Naive B cell (primary cell): ENCODE results near the gene AGAP1. TPM values are rescaled to one million over a fixed set of nuclear protein-coding genes. Genes with fewer than 3 reads are reported as not detected.

ENCODE experiments used
- ATAC-seq, 2 donors: fragments of 150-1000 bp; cut with Tn5 transposase; 2 replicates each; pipeline ENCODE4 v1.10.0; 2021; ENCODE audit warnings: low read depth in 2 of 2, mild to moderate bottlenecking in 2 of 2, moderate library complexity in 2 of 2
- DNase-seq: peaks from one replicate; pipeline ENCODE4 v3.0.0; 2022
- H3K27ac Mint-ChIP-seq, 6 donors: one replicate each; pipeline ENCODE4 v1.8.0; 2020 to 2022; ENCODE audit warnings: mild to moderate bottlenecking in 6 of 6, mixed read lengths in 6 of 6, moderate library complexity in 5 of 6, inconsistent platforms in 2 of 6
- H3K27me3 Mint-ChIP-seq, 3 donors: one replicate each; pipeline ENCODE4 v1.8.0; 2021 to 2022; ENCODE audit warnings: mixed read lengths in 3 of 3, mild to moderate bottlenecking in 1 of 3
- H3K36me3 Mint-ChIP-seq, 2 donors: one replicate each; pipeline ENCODE4 v1.8.0; 2020 to 2022; ENCODE audit warnings: mixed read lengths in 2 of 2, inconsistent platforms in 1 of 2, mild to moderate bottlenecking in 1 of 2
- H3K4me1 Mint-ChIP-seq, 3 donors: one replicate each; pipeline ENCODE4 v1.8.0; 2020 to 2022; ENCODE audit warnings: mixed read lengths in 3 of 3, inconsistent platforms in 1 of 3, mild to moderate bottlenecking in 1 of 3, moderate library complexity in 1 of 3
- H3K4me3 Mint-ChIP-seq, 8 donors: one replicate each; pipeline ENCODE4 v1.8.0; 2020 to 2022; ENCODE audit warnings: mild to moderate bottlenecking in 8 of 8, mixed read lengths in 8 of 8, moderate library complexity in 8 of 8, inconsistent platforms in 2 of 8
- H3K9me3 Mint-ChIP-seq, 7 donors: one replicate each; pipeline ENCODE4 v1.8.0; 2020 to 2022; ENCODE audit warnings: mixed read lengths in 7 of 7, mild to moderate bottlenecking in 5 of 7, inconsistent platforms in 2 of 7, moderate library complexity in 1 of 7
- polyA plus RNA-seq, 6 donors: library from polyadenylated mRNA; unstranded; fragments of 300-500 nt; fragmentation: Illumina TruSeq; gene quantifications; one replicate each; pipeline ENCODE4 v1.2.3, GENCODE V29; 2021; ENCODE audit warnings: low read depth in 6 of 6

Gene AGAP1
- polyA plus RNA-seq, 6 donors from 2014 or later, result not detected

- Mint-ChIP-seq H3K4me3 (no peak overlapping the region), H3K27me3 (peaks cover 3 to 30% (median 20%) of the 10 kb centered on the region in 3 donors), H3K4me1 (no peaks in the 10 kb centered on the region), H3K27ac (peak overlapping the region in 1 of 6 donors; percentile 15), H3K36me3 (no peaks in the 10 kb centered on the region), H3K9me3 (peaks cover 0 to 7% (median 2%) of the 10 kb centered on the region in 7 donors)
- no peak for ATAC-seq
- DNase-seq, result no peak
These were observed 24.7 kb upstream of the AGAP1 start for GRCh38 chr2:235468978-235469655.

DNA sequence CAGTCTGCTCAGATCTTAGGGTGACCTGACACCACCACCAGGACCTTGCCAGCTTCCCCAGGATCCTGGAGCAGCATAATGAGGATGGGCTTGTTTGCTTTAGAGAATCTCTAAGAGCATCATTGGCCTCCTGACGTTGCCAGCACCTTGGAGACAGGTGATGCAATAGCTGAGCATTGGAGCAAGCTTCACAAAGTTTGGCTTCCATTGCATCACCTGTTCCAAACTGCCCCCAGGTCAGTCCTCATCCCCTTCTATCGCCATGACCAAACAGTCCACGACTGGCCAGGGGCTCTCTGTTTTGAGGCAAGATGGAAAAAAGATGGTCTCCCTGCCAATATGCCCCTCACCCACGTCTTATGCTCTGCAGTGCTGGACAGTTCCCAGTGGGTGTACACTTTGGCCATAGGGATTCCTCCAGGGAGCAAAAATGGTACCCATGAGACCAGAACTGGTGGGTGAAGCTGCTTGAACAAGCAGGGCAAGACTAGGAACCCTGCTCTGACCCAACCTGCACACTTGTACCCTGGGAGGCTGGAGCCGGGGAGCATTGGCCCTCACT lies 22.6 kb upstream of the AGAP1 start:
- Mint-ChIP-seq H3K4me1 (no peaks in the 10 kb centered on the region), H3K27ac (no peak overlapping the region), H3K9me3 (peaks cover 2 to 25% (median 6%) of the 10 kb centered on the region in 7 donors), H3K27me3 (peaks cover 9 to 25% (median 11%) of the 10 kb centered on the region in 3 donors), H3K36me3 (no peaks in the 10 kb centered on the region), H3K4me3 (no peak overlapping the region)
- ATAC-seq (no peak), DNase-seq (no peak)

GRCh38 chr2:235472443-235472842 lies 21.4 kb upstream of the AGAP1 start:
- Mint-ChIP-seq H3K27me3 (peaks cover 9 to 25% (median 12%) of the 10 kb centered on the region in 3 donors), H3K27ac (no peak overlapping the region), H3K9me3 (peaks cover 2 to 26% (median 6%) of the 10 kb centered on the region in 7 donors), H3K4me1 (no peaks in the 10 kb centered on the region), H3K36me3 (no peaks in the 10 kb centered on the region), H3K4me3 (peak overlapping the region in 1 of 8 donors; percentile 3)
- DNase-seq, result no peak
- ATAC-seq, result no peak

GRCh38 chr2:235478609-235479008 lies 15.2 kb upstream of the AGAP1 start:
- DNase-seq (no peak), ATAC-seq (no peak)
- Mint-ChIP-seq H3K27ac (no peak overlapping the region), H3K36me3 (no peaks in the 10 kb centered on the region), H3K9me3 (peaks cover 0 to 21% (median 4%) of the 10 kb centered on the region in 7 donors), H3K4me3 (no peak overlapping the region), H3K27me3 (peaks cover 14 to 18% (median 14%) of the 10 kb centered on the region in 3 donors), H3K4me1 (no peaks in the 10 kb centered on the region)

GRCh38 chr2:235479604-235480003 lies 14.2 kb upstream of the AGAP1 start:
- Mint-ChIP-seq H3K9me3 (peaks cover 0 to 18% (median 4%) of the 10 kb centered on the region in 7 donors), H3K27ac (no peak overlapping the region), H3K27me3 (peaks cover 14 to 27% (median 17%) of the 10 kb centered on the region in 3 donors), H3K36me3 (no peaks in the 10 kb centered on the region), H3K4me1 (no peaks in the 10 kb centered on the region), H3K4me3 (no peak overlapping the region)
- ATAC-seq (no peak), DNase-seq (no peak)

GRCh38 chr2:235480614-235481013 lies 13.2 kb upstream of the AGAP1 start:
- Mint-ChIP-seq H3K27ac (no peak overlapping the region), H3K4me1 (no peaks in the 10 kb centered on the region), H3K9me3 (peaks cover 0 to 10% (median 6%) of the 10 kb centered on the region in 7 donors), H3K36me3 (no peaks in the 10 kb centered on the region), H3K27me3 (peaks cover 14 to 33% (median 23%) of the 10 kb centered on the region in 3 donors), H3K4me3 (no peak overlapping the region)
- ATAC-seq (no peak), DNase-seq (no peak)

DNA sequence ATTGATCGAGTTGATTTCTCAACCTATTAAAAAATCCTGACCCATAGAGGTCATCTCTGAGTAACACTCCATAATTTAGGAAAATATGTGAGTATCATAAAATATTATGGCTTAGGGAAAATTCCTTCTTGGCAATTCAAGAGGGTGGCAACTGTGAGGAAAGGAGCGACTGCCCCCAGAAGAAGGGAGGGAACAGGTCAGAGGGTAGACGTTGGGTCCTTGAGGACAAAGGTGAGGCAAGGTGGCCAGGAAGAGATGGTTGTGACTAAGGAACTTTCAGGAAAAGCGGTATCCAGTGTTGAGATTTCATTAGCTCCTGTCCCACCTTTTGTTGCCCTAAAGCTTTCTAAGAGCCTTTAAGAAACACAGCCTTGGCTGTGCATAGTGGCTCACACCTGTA lies 10.5 kb upstream of the AGAP1 start:
- Mint-ChIP-seq H3K27ac (no peak overlapping the region), H3K4me1 (no peaks in the 10 kb centered on the region), H3K36me3 (no peaks in the 10 kb centered on the region), H3K9me3 (peaks cover 0 to 16% (median 8%) of the 10 kb centered on the region in 7 donors), H3K4me3 (no peak overlapping the region), H3K27me3 (peaks cover 7 to 27% (median 15%) of the 10 kb centered on the region in 3 donors)
- ATAC-seq, result no peak
- no peak for DNase-seq

- DNase-seq (no peak), ATAC-seq (no peak)
- no peak overlapping the region for H3K27ac Mint-ChIP-seq
- H3K9me3 Mint-ChIP-seq, result peaks cover 0 to 32% (median 12%) of the 10 kb centered on the region in 7 donors
- H3K36me3 Mint-ChIP-seq, result no peaks in the 10 kb centered on the region
- peaks cover 15 to 34% (median 31%) of the 10 kb centered on the region in 3 donors for H3K27me3 Mint-ChIP-seq
- H3K4me3 Mint-ChIP-seq, result no peak overlapping the region
- H3K4me1 Mint-ChIP-seq, result no peaks in the 10 kb centered on the region
These were observed 8.5 kb upstream of the AGAP1 start for GRCh38 chr2:235485362-235485761.

GRCh38 chr2:235486729-235487128 lies 7.1 kb upstream of the AGAP1 start:
- no peak overlapping the region for H3K27ac Mint-ChIP-seq
- peaks cover 22 to 45% (median 32%) of the 10 kb centered on the region in 3 donors for H3K27me3 Mint-ChIP-seq
- H3K4me1 Mint-ChIP-seq, result no peaks in the 10 kb centered on the region
- H3K36me3 Mint-ChIP-seq, result peaks cover 0 to under 1% of the 10 kb centered on the region in 2 donors
- H3K9me3 Mint-ChIP-seq, result peaks cover 0 to 34% (median 12%) of the 10 kb centered on the region in 7 donors
- no peak overlapping the region for H3K4me3 Mint-ChIP-seq
- DNase-seq (no peak), ATAC-seq (no peak)

DNA sequence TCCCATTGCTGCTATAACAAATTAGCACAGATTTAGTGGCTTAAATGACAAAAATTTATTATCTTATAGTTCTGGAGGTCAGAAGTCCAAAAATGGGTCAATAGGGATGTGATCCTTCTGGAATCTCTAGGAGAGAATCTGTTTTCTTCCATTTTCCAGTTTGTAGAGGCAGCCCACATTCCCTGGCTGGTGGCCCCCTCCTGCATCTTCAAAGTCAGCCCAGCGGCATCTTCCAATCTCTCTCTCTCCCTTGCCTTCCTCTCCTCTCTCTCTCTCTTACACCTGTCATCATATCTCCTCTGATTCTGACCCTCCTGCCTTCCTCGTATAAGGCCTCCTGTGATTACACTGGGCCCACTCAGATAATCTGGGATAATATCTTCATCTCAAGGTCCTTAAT lies 3.9 kb upstream of the AGAP1 start:
- Mint-ChIP-seq H3K27me3 (peaks cover 40 to 42% (median 42%) of the 10 kb centered on the region in 3 donors), H3K36me3 (peaks cover 0 to 17% of the 10 kb centered on the region in 2 donors), H3K4me3 (peak overlapping the region in 1 of 8 donors; percentile 10), H3K9me3 (peaks cover 0 to 34% (median 11%) of the 10 kb centered on the region in 7 donors), H3K27ac (no peak overlapping the region), H3K4me1 (peaks cover 4 to 14% (median 10%) of the 10 kb centered on the region in 3 donors)
- ATAC-seq (no peak), DNase-seq (no peak)

DNA sequence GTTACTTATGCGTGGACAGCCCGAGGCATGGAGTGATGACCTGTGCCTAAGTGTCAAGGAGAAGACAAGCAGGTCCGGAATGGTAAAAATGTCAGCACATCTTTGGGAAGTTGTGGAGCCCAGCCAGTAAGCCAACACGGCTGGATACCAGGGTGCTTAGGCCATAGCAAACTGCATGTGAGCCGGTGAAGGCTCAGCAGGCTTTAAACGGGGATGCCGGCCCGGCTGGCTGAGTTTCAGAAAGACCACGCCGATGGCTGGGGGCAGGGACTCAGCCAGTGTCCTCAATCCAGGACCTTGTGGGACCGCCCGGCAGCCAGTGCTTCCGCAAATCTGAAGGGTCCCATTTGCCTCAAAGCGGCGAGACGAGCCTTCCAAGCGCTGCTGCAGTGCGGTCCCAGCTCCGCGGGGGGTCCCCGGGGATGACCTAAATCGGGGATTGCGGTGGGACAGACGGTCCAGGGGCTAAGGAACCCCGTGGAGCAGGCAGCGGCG lies 946 bp upstream of the AGAP1 start:
- Mint-ChIP-seq H3K27ac (no peak overlapping the region), H3K4me1 (peaks cover 4 to 18% (median 16%) of the 10 kb centered on the region in 3 donors)
- ATAC-seq, result no peak

DNA sequence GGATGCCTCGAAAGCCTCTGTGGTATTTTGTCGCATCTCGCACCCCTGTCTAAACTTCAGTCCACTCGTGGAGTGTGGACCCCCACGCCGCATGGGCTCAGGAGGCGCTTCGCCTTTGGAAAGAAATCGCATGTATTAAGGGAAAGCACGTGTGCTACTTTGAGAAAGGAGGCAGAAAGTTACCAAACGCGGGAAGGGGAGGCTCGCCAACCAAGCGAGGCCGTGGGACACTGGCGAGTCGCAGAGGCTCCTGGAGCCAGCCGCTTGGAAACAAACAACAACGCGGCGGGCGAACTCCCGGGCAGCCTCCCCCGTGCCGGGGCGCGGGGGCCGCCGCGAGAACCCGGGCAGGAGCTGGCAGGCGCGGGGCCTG lies 455 bp upstream of the AGAP1 start:
- Mint-ChIP-seq H3K36me3 (peaks cover 0 to 17% of the 10 kb centered on the region in 2 donors), H3K4me1 (peaks cover 4 to 18% (median 16%) of the 10 kb centered on the region in 3 donors), H3K27ac (no peak overlapping the region), H3K9me3 (peaks cover 0 to 19% (median 4%) of the 10 kb centered on the region in 7 donors), H3K4me3 (peak overlapping the region in 7 of 8 donors; percentile 50 to 91 (median 73)), H3K27me3 (peaks cover 63 to 68% (median 64%) of the 10 kb centered on the region in 3 donors)
- ATAC-seq, result no peak
- DNase-seq, result no peak

More for the DNA sequence above, 946 bp upstream of the AGAP1 start:
- no peak for DNase-seq
- peak overlapping the region; percentile 50 to 91 (median 74) for H3K4me3 Mint-ChIP-seq
- peaks cover 59 to 64% (median 63%) of the 10 kb centered on the region in 3 donors for H3K27me3 Mint-ChIP-seq
- H3K9me3 Mint-ChIP-seq, result peaks cover 0 to 19% (median 4%) of the 10 kb centered on the region in 7 donors
- peaks cover 0 to 17% of the 10 kb centered on the region in 2 donors for H3K36me3 Mint-ChIP-seq

GRCh38 chr2:235494716-235495372 lies 1.0 kb downstream of the AGAP1 start:
- Mint-ChIP-seq H3K27me3 (peaks cover 64 to 78% (median 66%) of the 10 kb centered on the region in 3 donors), H3K27ac (no peak overlapping the region), H3K9me3 (peaks cover 0 to 13% (median 4%) of the 10 kb centered on the region in 7 donors), H3K36me3 (peaks cover 0 to 17% of the 10 kb centered on the region in 2 donors), H3K4me1 (peaks cover 4 to 18% (median 16%) of the 10 kb centered on the region in 3 donors), H3K4me3 (peak overlapping the region in 5 of 8 donors; percentile 23 to 70 (median 56))
- ATAC-seq (no peak), DNase-seq (no peak)
